Smooth muscle cell (in vitro differentiated cells): ENCODE measurements around the gene MOCS1. TPM values are rescaled to one million over a fixed set of nuclear protein-coding genes. Genes with fewer than 3 reads are reported as not detected.

Experiments used
- DNase-seq: peaks from one replicate; lab custom pipeline; 2025; ENCODE audit not compliant: unreplicated experiment; lab: John Stamatoyannopoulos, UW
- H2AFZ ChIP-seq: fragments of 200-600 bp; sonication (generic); 2 replicates; pipeline ENCODE4 v1.6.0; 2016; ENCODE audit warnings: antibody characterized with exemption, low read depth, mild to moderate bottlenecking
- H3F3A ChIP-seq: fragments of 200-600 bp; sonication (generic); 2 replicates; pipeline ENCODE4 v1.6.0; 2017; ENCODE audit warnings: antibody characterized with exemption, low read depth
- H3K27ac ChIP-seq: fragments of 200-600 bp; sonication (generic); 2 replicates; pipeline ENCODE4 v1.5.1; 2016; ENCODE audit warnings: low read depth, mild to moderate bottlenecking
- H3K27me3 ChIP-seq: fragments of 200-600 bp; sonication (generic); 2 replicates; pipeline ENCODE4 v1.6.1; 2016; ENCODE audit warnings: low read depth, mild to moderate bottlenecking
- H3K36me3 ChIP-seq: fragments of 200-600 bp; sonication (generic); 2 replicates; pipeline ENCODE4 v1.5.1; 2016; ENCODE audit warnings: low read depth
- H3K4me1 ChIP-seq: fragments of 200-600 bp; sonication (generic); 2 replicates; pipeline ENCODE4 v1.5.1; 2016; ENCODE audit warnings: low read depth
- H3K4me2 ChIP-seq: fragments of 200-600 bp; sonication (generic); 2 replicates; pipeline ENCODE4 v1.6.0; 2016; ENCODE audit warnings: mild to moderate bottlenecking
- H3K4me3 ChIP-seq: fragments of 200-600 bp; sonication (generic); 2 replicates; pipeline ENCODE4 v1.5.1; 2016; ENCODE audit warnings: mild to moderate bottlenecking
- H3K79me2 ChIP-seq: fragments of 200-600 bp; sonication (generic); 2 replicates; pipeline ENCODE4 v1.6.0; 2016; ENCODE audit warnings: low read depth, mild to moderate bottlenecking
- H3K9ac ChIP-seq: fragments of 200-600 bp; sonication (generic); 2 replicates; pipeline ENCODE4 v1.6.0; 2016; ENCODE audit warnings: low read depth
- H3K9me3 ChIP-seq: fragments of 200-600 bp; sonication (generic); replicated peaks from 2 replicates; pipeline ENCODE4 v1.5.1; 2016; ENCODE audit warnings: low read depth
- H4K20me1 ChIP-seq: fragments of 200-600 bp; sonication (generic); 2 replicates; pipeline ENCODE4 v1.6.0; 2016; ENCODE audit warnings: low read depth
- CTCF ChIP-seq: fragments of 200-600 bp; sonication (generic); IDR thresholded peaks from 2 replicates; pipeline ENCODE4 v1.5.1; 2017; ENCODE audit warnings: borderline replicate concordance, mild to moderate bottlenecking, antibody characterized with exemption; ENCODE audit not compliant: insufficient read depth, poor library complexity, severe bottlenecking
- WGBS: methylation state at CpG from one replicate; pipeline ENCODE4 v1.1.7; 2016; ENCODE audit warnings: low lambda C conversion rate; 5-methylcytosine and 5-hydroxymethylcytosine counted together
- polyA plus RNA-seq: library from polyadenylated mRNA; unstranded; fragments of >200 nt; fragmentation: Nextera tagmentation; extraction: Ambion mirVana; gene quantifications from 2 replicates; pipeline ENCODE4 v1.2.1, GENCODE V29; 2016
- total RNA-seq: library from RNA; depleted of rRNA; stranded (reverse); fragments of >200 nt; gene quantifications from 2 replicates; pipeline ENCODE4 v1.2.3, GENCODE V29; 2014

MOCS1 gene
- total and polyA plus RNA-seq, 2 experiments from 2014 or later, result 7.7 to 12.1 TPM

GRCh38 chr6:39930540-39930939 is 3.7 kb downstream of the MOCS1 start:
- Histone ChIP-seq H3K4me1 (peaks cover 6% of the 10 kb centered on the region), H3K27ac (no peak overlapping the region)
- WGBS, result 95% methylated on average over 4 of the region's 4 CpGs

DNA sequence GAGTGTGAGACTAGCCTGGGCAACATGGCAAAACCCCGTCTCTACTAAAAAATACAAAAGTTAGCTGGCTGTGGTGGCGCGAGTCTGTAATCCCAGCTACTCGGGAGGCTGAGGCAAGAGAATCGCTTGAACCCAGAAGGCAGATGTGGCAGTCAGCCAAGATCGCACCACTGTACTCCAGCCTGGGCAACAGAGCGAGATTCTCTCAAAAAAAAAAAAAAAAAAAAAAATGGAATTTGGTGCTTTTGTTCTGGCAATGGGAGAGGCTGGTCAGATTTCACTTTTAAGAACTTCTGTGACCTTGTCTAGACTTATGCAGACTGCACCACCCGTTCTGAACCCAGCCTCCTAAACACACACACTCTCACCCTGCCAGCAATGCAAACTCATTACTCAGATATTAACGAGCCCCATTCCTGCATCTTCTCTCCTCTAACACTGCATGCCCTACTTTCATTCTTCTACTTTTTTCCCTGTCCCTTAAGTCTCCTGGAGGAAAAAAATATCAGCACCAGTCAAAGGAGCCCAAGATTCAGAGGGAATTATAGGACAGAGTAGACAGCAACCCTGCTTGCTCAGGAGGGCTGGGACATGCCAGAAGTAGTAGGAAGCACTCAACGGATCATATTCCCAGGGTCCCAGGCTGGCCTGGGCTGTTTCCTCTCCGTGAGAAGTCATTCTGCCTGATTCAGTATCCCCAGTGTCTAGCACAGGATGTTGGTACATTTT is 4.4 kb downstream of the MOCS1 start:
- no peaks in the 10 kb centered on the region for H3K9me3 ChIP-seq
- no peak overlapping the region for H2AFZ ChIP-seq
- 79% methylated on average over 11 of the region's 11 CpGs for WGBS
- no peaks in the 10 kb centered on the region for H3K36me3 ChIP-seq
- no peak for TF ChIP-seq CTCF
- H3K79me2 ChIP-seq, result no peaks in the 10 kb centered on the region
- H4K20me1 ChIP-seq, result no peaks in the 10 kb centered on the region
- H3K4me2 ChIP-seq, result no peak overlapping the region
- no peak for DNase-seq
- H3K4me3 ChIP-seq, result no peak overlapping the region
- no peak overlapping the region for H3K9ac ChIP-seq
- no peaks in the 10 kb centered on the region for H3K27me3 ChIP-seq
- peaks cover 6% of the 10 kb centered on the region for H3K4me1 ChIP-seq
- no peak overlapping the region for H3K27ac ChIP-seq
- no peaks in the 10 kb centered on the region for H3F3A ChIP-seq

More at GRCh38 chr6:39930540-39930939, 3.7 kb downstream of the MOCS1 start:
- Histone ChIP-seq H3K4me3 (no peak overlapping the region), H3K4me2 (no peak overlapping the region), H3K27me3 (no peaks in the 10 kb centered on the region), H2AFZ (no peak overlapping the region), H4K20me1 (no peaks in the 10 kb centered on the region), H3F3A (no peaks in the 10 kb centered on the region), H3K9ac (no peak overlapping the region), H3K9me3 (no peaks in the 10 kb centered on the region), H3K36me3 (no peaks in the 10 kb centered on the region), H3K79me2 (no peaks in the 10 kb centered on the region)
- DNase-seq, result no peak
- no peak for TF ChIP-seq CTCF

DNA sequence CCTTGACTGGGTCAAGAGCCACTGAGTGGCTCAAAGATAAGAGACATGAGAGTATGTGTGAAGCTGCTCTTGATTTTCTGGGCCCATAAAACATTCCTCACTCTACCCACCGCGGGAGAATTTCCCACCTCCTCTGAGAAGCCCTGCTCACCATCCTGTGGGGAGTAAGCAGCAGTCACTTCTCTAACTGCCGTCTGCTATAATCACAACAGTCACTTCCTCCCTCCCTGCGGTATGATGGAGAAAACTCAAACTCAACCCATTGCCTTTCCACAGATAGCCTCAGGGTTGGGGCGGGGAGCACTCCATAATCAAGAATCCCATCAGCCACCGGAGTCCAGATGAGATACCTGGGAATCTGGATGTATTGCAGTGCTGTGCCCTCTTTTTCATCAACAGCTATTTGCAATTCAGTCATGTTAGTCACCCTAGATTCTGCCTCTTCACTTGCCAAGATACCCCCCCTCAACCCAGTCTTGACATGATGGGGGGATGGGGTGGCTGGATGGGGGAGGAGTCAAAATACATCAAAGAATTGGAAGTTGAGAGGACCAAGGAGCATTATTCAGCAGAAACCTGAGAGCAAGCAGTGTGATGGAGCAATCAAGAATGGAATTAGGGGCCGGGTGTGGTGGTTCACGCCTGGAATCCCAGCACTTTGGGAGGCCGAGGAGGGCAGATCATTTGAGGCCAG is 5.1 kb downstream of the MOCS1 start:
- Histone ChIP-seq H3K79me2 (no peaks in the 10 kb centered on the region), H3K9me3 (no peaks in the 10 kb centered on the region)

More for the DNA sequence above, 5.1 kb downstream of the MOCS1 start:
- no peak for DNase-seq
- no peak overlapping the region for H3K9ac ChIP-seq
- H3F3A ChIP-seq, result no peaks in the 10 kb centered on the region
- WGBS, result 73% methylated on average over 9 of the region's 9 CpGs
- no peaks in the 10 kb centered on the region for H4K20me1 ChIP-seq
- no peak overlapping the region for H3K4me2 ChIP-seq
- H3K36me3 ChIP-seq, result no peaks in the 10 kb centered on the region
- H3K4me1 ChIP-seq, result peaks cover 6% of the 10 kb centered on the region
- H2AFZ ChIP-seq, result no peak overlapping the region
- no peak for TF ChIP-seq CTCF
- no peaks in the 10 kb centered on the region for H3K27me3 ChIP-seq
- no peak overlapping the region for H3K27ac ChIP-seq
- no peak overlapping the region for H3K4me3 ChIP-seq
